ENCODE measurements around the gene MRPS27.
A peak's percentile ranks its signal among the peaks of the same experiment; 100 is the strongest.

The MRPS27 gene

DNA sequence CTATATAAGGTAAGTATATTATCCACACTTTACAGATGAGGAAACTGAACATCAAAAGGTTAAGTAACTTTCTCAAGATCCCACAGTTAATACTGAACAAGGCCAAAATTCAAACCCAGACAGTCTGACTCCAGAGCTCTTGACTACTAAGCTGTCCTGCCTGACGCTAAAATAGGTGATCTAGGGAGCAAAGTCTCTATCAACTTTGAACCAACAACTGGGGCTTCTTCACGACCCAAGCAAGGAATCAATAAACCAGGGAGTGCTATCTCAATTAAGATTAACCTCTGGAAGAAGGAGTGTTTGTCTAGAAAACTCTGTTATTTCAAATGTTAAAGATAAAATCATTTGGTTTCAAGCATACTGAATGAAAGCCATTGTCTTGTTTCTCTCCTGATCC lies 64.4 kb downstream of the MRPS27 start:
- DNase-seq: no peak

DNA sequence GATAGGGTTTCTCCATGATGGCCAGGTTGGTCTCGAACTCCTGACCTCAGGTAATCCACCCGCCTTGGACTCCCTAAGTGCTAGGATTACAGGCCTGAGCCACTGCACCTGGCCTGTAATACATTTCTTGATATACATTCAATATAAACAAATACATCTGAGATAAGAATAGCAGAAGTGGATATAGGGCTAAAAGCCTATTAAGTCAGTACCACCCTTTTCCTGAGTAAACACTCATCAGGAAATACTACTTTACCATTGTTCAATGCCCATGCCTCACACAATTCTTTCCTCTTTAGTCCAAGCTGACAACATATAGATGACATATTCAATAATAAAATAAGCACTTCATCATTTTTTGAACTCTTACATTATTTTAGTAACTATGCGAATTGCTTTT lies 64.8 kb downstream of the MRPS27 start:
- no peak for DNase-seq

DNA sequence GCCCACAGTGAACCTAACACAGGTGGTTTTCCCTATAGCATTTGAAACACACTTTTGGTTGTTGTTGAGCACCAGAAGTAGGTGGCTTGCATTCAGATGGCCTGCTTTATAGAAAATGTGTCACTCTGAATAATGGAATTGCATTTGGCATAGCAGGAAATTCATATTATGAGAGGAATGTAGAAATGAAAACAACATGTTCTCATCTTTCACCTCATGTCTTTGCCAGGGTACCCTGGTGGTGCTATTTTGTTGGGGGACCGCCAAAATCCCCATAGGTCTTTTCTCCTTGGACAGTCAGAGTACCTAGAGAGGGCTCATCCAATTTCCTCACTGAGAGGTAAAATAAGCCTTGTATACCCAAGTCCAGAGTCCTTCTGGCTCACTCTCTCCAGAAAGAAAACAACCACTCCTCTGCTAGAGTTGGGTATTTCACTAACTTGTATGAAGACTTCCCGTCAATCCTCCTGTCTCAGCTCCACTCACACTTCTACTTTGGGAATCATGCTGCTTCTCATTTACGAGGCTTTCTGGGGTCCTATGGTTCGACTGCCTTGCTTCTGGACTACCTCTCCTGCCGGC lies 67.4 kb downstream of the MRPS27 start:
- DNase-seq: no peak

DNA sequence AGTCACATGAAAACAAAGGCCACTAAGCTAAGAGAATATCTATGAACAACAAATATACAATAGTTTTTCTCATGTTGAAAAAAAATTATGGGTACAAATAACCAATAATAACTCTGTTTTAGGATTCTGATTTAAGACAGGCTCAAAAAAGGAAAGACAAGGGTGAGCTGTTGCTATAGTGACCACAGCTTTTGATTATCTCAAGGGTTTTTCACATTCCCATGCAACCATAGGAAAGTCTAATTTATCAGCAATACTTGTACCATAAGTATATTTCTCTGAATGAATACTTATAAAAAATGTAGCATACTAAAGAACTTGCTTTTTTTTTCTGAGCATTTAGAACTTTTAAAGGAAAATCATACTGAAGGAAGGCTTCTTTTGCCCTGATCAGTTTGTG lies 68.0 kb downstream of the MRPS27 start:
- DNase-seq: no peak

DNA sequence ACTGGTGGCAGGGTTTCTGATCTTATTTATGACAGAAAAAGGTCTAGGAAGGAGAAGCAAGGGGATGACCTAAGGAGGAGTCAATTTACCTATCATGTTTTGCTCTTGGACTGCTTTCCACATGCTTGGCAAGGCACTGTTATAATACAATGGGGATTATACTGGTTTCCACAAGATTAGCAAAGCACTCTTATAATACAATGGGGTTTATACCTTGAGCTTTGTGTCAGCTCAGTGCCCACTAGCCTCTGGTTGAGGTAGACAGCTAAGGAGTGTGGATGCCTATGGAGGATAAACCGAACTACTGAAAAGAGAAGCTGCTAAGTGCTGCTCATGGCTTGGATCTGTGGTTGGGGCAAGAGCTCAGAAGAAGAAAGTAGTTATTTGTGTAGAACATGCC lies 68.7 kb downstream of the MRPS27 start:
- no peak for DNase-seq

DNA sequence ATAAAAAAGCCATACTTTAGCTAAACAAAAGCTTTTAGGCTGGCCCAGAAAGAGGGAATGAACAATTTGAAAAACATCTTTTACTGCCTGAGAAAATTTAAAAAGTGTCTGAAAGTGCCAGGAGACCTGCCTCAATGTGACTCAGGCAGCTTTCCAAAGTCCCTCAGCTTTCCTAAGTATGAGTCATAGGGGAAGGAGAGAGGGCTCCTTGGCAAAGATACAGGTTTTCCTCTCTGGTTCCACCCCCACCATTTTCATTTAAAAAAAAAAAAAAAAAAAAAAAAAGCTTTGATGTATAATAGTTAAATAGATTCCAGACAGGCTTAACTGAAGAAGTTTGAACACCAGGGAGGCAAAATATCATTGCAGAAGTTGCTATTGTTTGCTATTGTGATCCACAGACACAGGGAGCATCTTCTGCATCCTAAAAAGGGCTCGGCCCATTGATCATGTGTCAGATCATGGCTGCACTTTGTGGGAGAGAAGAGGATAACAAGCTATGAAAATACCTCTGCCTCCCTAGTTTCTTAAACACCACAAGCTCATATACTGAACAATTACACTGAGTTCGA lies 71.5 kb downstream of the MRPS27 start:
- no peak for DNase-seq

DNA sequence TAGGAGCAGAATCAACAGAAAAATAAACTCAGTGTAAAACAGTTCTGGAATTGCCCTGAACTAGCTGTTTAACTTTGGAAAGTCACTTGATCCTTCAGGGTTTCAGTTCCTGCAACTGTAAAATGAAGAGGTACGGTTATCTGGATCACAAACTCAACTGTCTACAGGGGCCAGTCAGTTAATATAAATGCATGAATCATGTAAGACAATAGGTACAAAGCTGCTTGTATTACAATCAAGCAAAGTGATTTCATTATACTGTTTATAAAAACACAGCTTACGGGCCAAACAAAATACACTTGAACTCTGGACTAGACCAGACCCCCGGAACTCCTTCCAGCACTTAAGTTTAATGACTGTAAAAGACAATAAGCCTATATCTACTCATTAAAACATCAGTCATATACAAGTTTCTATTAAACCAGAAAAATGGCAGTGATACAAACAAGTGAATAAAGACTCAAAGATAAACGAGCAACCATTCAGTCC lies 73.0 kb downstream of the MRPS27 start:
- no peak for DNase-seq

DNA sequence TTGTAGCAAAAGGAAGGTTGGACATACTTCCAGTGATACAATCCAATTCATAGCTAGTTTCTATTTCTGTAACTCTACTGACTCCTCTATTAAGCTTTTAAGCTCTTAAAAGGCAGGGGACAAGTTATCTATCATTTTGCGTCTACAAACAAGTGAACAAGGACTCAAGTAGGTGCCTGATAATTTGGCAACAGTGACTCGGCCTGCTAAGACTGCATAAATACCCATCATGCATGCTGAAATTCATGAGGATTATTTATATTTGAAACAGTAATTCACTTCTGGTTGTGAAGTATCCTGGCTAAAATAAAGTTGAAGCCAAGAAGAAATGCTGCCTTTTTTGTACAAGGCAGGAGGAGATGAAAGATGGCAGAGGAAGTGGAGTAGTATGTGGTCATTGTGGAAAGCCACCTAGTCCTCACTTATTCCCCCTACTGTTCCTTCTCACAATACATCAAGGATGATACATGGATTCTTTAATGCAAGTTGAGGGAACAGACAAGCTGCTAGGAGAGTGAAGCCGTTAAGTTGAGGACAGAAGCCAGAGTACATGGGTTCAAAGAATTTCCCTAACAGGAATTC lies 74.0 kb downstream of the MRPS27 start:
- DNase-seq: no peak

DNA sequence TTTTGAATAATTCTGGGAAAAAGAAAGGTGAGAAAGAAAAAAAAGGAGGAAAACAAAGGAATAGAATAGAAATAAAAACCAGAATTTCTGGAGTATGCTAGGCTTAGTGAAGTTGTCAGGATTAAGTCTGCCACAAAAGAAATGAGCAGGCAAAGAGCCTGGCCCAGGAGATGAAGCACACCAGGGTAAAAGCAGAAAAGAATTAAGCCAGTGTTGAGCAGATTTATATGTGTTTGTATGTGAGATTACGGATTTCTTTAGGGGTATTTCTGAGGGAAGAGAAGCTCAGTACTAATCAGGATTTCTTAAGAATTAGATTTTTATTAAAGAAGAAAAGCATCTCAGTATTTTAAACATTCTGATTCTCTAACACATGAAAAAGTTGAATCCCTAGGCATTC lies 74.5 kb downstream of the MRPS27 start:
- DNase-seq: no peak

DNA sequence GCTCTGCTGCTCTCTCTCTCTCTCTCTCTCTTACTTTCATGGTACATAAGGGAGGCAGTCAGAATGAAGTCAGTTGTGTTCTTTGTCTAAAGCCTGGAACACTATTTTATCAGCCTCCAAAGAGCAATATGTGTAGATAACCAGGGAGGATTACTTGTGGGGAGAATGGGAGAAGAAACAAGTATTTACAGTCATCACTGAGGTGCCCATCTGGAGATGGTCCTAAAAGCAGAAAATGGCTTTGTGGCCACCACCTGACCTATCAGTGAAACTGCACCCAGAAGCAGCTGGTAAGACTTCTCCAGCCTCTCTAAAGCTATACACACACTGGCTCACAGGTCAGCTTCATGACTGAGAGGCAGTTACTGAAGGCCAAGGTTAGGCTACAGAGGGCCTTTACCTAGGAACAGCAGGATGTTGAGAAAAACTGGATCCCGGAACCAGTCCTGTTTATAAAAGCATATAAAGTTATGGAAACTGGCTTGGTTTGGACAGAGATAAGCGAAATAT lies 75.1 kb downstream of the MRPS27 start:
- peak; percentile 19 for DNase-seq

DNA sequence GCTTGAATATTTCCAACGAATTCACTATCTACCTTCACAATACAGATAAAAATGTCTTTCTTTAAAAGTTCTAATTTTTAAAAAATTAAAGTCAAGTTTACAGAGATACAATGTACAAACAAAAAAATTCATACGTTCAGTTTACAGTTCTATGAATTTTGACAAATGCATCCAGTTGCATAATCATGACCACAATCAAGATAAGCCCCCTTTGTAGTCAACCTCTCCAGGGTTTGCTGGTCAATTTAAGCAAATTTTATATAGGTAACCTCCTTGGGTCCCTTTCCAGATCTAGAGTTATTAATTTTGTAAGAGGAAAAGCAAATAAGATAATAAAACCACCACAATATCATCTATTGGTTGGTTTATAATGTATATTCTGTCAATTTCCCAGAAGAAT lies 76.3 kb downstream of the MRPS27 start:
- no peak for DNase-seq

DNA sequence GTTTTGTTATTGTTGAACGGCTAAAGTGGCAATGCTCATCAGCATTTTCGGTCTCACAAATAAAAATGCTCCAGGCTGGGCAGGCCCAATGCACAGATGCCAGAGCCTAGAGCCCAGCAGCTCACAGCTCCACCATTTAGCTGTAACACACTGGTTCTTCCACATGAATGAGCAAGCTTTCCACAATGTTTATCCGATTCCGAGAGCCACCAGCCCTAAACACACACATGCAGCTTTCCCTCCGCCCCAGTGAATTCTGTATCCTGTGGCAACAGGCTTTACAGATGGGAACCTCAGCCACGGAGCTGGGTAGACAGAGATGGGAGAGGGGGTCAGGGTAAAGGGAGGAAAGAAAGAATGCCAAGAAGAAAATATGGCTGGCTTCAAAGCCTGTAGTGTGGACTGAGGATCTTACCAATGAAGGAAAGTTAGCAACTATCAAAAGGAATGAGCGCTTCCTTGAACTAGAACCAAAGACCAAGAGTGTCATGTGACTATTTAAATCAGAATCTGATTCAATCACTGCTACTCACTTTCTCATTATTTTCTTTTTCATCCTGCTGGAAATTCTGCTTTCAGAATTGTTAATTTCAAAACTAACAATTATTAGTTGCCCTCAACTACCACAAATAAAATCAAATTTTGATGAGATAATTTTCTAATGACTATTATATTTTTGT lies 77.1 kb downstream of the MRPS27 start:
- no peak for DNase-seq

DNA sequence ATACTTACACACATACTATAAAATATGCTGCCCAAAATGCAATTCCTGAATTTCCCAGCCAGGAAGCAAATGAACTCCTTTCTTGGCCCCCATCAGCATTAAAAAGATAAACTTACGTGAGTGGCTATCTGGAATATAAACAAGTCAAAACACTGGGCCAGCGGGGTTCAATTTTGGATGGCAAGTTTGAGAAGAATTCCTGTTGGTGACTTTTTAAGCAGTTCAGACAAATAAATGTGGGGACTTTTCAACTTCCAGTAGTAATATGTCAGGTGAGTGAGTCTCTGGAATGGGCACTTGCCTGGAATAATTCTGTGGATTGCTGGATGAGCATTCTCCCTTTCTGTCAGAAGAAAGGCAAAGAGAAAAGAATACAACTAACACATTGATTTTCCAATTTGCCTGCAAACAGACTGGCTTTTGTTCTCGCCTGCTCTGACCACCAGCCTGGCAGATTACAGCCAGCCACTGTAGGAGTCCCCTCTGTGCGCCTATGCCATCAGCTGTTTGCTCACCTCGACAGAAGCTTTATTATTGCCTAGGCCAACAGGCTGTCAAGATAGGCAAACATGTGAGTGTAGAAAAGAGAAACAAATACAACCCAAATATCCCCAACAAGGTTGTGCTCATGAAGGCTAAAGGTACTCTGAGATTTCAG lies 78.6 kb downstream of the MRPS27 start:
- DNase-seq: no peak

DNA sequence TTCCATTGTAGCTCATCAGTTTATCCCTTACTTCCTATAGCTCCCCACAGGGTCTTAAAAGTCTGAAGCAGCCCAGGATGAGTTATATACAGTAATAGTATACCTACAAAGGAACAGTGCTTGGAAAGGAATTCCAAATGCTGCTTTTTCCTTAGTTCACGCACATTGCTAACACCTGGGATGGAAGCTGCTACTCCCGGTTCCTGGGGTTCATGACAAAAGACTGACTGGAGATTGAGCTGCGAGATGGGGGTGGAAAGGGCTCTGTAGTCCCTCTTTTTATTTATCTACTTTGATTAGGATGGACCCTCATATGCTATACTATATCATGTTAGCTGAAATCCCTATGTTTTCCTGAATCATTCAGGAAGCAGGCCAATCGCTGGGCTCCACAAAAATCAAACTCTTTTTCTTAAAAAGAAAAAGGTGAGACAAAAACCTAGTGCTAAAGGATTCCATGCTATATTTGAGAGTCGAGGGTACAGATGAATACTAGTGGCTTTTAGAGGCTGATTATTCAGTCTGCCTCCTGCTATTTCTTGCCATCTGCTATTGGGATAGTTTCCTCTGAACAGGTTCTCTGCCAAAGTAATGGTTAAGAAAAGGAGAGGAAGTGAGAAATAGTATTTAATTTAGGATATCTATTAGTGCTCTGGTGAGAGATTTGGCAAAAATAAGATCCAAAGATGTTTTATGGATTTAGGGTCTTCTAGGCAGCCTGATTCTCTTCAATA lies 81.2 kb downstream of the MRPS27 start:
- no peak for DNase-seq

DNA sequence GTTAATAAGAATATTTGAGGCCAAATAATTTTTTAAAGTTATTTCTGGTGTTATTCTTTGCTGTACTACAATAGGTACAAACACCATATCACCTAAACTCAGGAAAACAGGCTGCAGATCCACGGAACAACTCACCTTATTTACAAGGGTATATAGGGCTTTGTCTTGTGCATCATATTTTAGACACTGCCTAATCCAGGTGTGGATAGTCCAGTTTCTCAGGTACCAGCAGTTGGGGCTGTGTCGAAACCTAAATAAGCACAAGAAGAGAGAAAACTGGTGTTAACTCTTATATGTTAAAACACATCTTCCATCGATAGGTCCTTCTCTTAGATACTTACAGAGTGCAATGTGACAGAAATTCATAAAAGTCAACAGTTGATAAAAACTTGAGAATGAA lies 82.2 kb downstream of the MRPS27 start:
- no peak for DNase-seq

DNA sequence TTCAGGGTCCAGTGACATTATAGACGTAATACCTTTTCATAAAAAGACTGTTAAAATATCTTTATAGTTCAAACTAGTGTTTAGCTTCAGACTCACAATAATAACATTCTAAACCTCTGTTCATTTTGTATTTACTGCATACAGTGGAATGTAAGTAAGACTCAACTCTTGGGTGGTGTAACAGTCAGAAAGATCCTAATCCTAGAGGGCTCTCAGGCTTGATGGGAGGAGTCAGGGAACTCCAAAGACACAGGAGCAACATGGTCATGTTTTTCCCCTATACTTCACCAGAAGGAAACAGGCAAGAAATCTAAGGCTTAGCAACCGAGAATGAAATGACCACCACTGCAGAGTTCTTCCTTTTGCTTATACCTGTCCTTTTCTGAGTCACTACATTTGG lies 82.6 kb downstream of the MRPS27 start:
- DNase-seq: no peak

DNA sequence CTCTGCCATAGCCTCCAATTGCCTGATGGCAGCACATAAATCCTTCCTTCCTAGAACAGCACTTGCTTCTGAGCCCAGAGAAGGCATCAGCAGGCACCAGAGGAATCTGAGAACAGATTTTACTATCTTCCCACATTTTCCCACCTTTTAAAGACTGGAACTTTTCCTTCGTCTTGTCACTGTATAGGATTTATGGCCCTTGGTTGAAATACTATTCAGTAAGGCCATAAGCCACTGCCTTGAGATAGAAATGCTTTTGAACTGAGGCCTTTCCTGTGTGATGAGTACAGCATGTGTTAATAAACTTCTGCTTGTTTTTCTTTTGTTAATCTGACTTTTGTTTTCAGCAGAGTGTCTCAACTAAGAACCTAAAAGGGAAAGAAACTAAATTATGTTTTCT lies 84.3 kb downstream of the MRPS27 start:
- no peak for DNase-seq

DNA sequence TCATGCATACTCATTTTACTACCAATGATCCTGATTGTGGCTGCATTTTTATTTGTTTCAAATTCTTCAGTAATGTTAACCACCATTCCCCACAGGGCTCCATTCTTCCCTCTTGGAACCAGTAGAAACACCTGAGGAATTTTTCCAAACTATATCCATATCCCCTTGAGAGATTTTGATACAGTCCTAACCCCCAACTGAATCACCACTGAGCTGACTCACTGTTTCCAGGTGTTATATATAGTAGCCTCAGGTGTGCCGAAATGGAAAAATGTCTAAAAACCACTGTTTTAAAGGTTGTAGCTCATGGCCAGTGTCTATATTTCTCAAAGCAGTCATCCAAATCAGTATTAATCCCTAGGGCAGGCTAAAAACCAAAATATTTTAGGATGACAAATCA lies 85.2 kb downstream of the MRPS27 start:
- no peak for DNase-seq

DNA sequence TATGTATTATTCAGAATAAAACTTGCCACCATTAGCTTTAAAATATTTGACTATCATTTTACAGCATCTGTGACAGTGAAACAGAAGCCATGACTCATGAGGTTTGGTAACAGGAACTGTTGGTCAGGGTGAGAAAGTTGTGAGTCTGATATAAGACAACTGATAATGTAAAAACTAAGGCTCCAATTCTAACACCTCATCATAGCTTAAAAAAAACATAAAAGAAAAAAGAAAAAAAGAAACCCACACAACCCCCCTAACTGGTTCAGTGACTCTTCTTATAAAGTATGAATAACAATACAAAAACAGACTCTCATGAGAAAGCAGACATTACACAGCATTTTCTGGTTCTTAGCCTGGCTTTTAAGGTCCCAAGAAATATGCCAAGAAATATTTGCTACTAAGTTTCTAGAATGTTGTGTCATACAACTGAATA lies 85.8 kb downstream of the MRPS27 start:
- DNase-seq: no peak

DNA sequence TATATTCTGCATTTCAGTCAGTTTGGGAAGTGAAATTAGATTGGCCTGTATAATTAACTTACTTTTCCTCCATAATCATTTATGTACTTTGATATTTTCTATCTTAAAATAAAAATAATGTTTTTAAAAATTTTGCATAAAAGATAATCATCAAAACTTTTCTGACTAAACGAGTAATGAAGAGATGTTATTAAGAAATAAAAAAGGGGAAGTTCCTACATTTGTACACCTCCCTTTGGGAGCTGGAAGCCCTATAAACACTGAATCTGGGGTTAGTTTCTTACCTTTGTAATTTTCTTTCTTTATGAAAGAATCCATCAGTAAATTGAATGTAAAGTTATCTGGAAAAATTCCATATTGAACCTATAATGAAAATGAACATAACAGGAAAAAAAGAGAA lies 86.2 kb downstream of the MRPS27 start:
- no peak for DNase-seq

DNA sequence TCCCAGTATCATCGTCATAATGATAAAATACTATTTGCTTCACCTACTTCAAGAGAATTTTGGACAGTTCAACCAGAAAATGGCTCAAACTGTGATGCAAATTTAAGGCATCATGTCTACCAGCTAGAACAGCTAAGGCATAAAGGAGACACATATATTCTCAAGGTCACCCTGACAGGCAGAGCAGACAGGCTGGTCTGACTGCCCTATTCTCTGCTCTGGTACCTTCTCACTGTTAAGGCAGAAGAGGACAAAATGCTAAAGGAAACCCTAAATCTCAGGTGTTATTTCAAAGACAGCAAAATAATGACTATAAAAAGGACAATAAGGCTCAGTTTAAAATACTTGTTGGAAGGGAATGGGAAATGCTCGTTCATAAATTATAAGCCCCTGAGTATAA lies 87.2 kb downstream of the MRPS27 start:
- no peak for DNase-seq

DNA sequence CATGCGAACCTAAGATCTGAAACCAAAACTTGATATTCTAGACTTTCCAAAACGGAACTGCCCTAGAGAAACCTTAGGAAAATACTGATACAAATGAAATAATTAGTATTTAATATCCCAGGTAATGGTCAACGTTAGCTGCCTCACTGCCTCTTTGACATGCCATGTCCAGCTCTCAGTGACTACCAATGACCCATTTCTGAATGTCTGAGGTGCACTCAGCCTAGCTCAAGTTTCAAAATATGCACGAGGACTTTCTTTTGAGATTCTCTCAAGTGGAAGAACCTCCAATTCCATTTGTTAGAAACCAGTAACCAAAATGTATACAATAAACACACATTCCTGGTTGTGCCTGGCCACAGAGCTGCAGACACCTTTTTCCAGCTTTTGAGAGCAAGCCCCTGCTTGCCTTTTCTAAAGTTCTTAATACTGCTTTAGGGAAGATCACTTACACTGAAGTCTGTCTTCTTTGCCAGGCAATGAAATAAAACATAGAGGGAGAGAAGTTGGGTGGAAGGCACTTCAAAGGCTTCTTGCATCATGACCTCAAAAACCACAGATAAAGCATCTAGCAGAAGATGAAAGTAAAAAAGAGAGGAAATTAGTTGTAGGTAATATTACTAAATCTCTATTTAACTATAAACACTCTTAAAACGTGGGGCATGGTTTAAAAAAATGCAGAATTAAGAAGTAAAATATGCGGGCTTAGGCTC lies 87.9 kb downstream of the MRPS27 start:
- no peak for DNase-seq

All from NCI-H510A (cell line).